Measurements from ENCODE around the gene MED29. TPM values are rescaled to one million over a fixed set of nuclear protein-coding genes. Genes with fewer than 3 reads are reported as not detected.

The MED29 gene
- total and polyA plus RNA-seq, 10 of the 15 experiments (the other 5 are each of a cell fraction or from before 2014, with no cell fraction given), result 3.2 to 36.6 (median 22.8) TPM

GRCh38 chr19:39384839-39385568, 6.2 kb upstream of the MED29 start:
- FAIRE-seq (no peak), DNase-seq (ENCODE audit: low read depth, low spot score) (no peak), ATAC-seq (no peak; the same call in 2 of the 3 replicates)
- SMC1A ChIA-PET (ENCODE audit: uncharacterized antibody, unreplicated experiment), result no interaction called here
- H3K27ac ChIP-seq (ENCODE audit: control insufficient read depth, insufficient read depth), result no peak overlapping the region
- TF ChIP-seq NBN (IDR thresholded peaks at IDR 0.05) (no peak), CREM (IDR thresholded peaks at IDR 0.05; ENCODE audit: low read depth) (no peak), ZNF207 (IDR thresholded peaks at IDR 0.05; ENCODE audit: borderline replicate concordance) (no peak), NKRF (conservative IDR thresholded peaks at IDR 0.05) (no peak), POLR2A (IDR thresholded peaks at IDR 0.05; ENCODE audit: low read depth, low read length) (peak; percentile 53)
- no peaks in the 10 kb centered on the region for H3K9me3 ChIP-seq (replicated peaks; ENCODE audit: control insufficient read depth, insufficient read depth, low read length)
- 62% methylated on average over 8 of the region's 9 CpGs for WGBS (ENCODE audit: insufficient coverage, insufficient replicate concordance, low lambda C conversion rate, missing lambda C conversion rate)
- H3K79me2 ChIP-seq (ENCODE audit: control insufficient read depth, insufficient read depth, low read length), result peaks cover 6% of the 10 kb centered on the region
- H3K4me3 ChIP-seq, result no peak overlapping the region
- intact Hi-C loops (cut with micrococcal nuclease; ENCODE audit: unreplicated experiment), result no loop called here
- peaks cover 5 to 21% of the 10 kb centered on the region in 2 experiments for H3K36me3 ChIP-seq (ENCODE audit: control insufficient read depth in 2 of 2, insufficient read depth in 2 of 2, low read length in 1 of 2)
- in situ Hi-C loops (cut with MboI), result no loop called here
- RAD21 ChIA-PET (ENCODE audit: unreplicated experiment), result no interaction called here
- no peaks in the 10 kb centered on the region for H3K27me3 ChIP-seq (replicated peaks in 1 of 2; ENCODE audit: control insufficient read depth in 2 of 2, insufficient read depth in 2 of 2, low read length in 1 of 2)
- no TSS peak for BruUV-seq (replicated peaks)
- CTCF ChIA-PET, result no interaction called here
- H3K4me2 ChIP-seq (ENCODE audit: control insufficient read depth, insufficient read depth), result no peak overlapping the region
- no peaks in the 10 kb centered on the region for H4K20me1 ChIP-seq (ENCODE audit: control insufficient read depth, insufficient read depth)
- peaks cover 6% of the 10 kb centered on the region for H3K4me1 ChIP-seq (ENCODE audit: control insufficient read depth, insufficient read depth, low read length)
- no peak overlapping the region for H2AFZ ChIP-seq (ENCODE audit: control insufficient read depth, low read depth, low read length)
- H3K9ac ChIP-seq (ENCODE audit: control insufficient read depth, insufficient read depth, low read length), result no peak overlapping the region
- POLR2A ChIA-PET, result no interaction called here

Measured in GM12878 (cell line).